Fibroblast of gingiva (primary cell): ENCODE data around the gene BTN3A1.
"Not testable (repeated sequence)": the region's sequence is repeated elsewhere in the genome, so short reads cannot be mapped to it uniquely, and the experiment has no call there.

Source experiments
- DNase-seq: peaks from one replicate; pipeline ENCODE4 v3.0.0-alpha.2; 2011; ENCODE audit warnings: low read depth

The BTN3A1 gene

DNA sequence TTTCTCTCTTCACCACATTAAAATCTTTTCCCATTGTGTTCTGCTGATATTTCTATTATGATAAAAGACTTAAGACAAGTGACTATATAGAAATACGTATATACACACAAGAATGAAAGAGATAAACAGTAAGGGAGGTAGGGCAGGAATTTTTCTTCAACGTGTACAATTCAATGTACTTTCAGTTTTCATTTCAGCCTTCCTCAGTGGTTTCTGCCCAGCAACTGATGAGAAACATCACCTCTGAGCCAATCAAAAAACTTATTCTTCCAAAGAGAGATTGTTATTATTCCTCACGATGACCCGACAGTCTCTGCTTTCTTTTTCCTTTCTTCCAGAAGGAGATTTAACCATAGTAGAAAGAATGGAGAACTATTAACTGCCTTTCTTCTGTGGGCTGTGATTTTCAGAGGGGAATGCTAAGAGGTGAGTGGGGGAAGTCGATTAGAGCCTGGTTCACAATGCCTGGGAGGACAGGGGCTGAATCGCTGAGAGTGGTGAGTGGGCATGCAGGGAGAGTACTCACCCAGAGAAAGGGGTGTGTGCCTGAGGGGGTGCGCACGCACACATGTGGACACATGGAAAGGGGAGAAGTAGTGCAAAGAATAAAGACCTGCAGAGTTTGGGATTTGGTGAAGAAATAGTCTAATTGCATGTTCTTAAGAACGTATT, at the start of gene BTN3A1:
Gene BTN3A1, plus strand, starts transcription at position 289 of the 672 bp plus-strand sequence. CDS start 3,289 bp downstream, outside the sequence.
- peak; percentile 61 for DNase-seq

GRCh38 chr6:26352315-26352714, 49.8 kb upstream of the BTN3A1 start:
- DNase-seq = no peak

DNA sequence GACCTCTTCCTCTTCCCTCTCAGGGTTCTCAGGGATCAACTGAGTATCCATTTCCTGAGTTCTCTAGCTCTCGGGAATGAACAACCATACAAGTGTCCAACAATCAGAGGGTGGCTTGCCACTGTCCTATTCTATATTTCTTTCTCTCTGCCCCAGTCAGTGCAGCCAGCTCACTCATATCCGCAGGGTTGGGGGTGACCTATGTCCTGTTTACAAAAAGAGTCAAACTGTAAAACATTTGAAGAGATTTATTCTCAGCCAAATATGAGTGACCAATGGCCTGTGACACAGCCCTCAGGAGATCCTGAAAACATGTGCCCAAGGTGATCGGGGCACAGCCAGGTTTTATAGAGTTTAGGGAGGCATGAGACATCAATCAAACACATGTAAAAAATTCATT, 47.9 kb upstream of the BTN3A1 start:
- DNase-seq = no peak

- DNase-seq = no peak
Observed at GRCh38 chr6:26355366-26355765, 46.7 kb upstream of the BTN3A1 start.

GRCh38 chr6:26357543-26357942, 44.5 kb upstream of the BTN3A1 start:
- not testable (repeated sequence) for DNase-seq

DNA sequence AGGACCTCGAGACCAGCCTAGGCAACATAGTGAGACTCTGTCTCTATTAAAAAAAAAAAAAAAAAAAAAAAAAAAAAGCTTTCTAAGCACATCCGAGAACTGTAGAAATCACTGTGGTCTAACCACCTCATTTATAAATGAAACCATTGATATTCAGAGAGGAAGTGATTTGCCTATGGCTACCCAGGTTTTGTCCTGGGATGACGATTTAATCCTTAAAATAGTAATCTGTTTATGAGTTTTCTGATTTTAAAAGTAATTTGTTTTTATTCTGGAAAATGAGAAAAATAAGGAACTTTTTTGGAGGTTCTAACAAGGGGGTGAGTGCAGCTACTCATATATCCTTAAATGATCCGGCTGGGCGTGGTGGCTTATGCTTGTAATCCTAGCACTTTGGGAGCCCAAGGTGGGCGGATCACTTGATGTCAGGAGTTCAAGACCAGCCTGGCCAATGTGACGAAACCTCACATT, 43.5 kb upstream of the BTN3A1 start:
- DNase-seq = no peak

GRCh38 chr6:26359765-26360164, 42.3 kb upstream of the BTN3A1 start:
- DNase-seq = no peak

- DNase-seq = no peak
Observed at GRCh38 chr6:26360451-26361416, 41.3 kb upstream of the BTN3A1 start.

DNA sequence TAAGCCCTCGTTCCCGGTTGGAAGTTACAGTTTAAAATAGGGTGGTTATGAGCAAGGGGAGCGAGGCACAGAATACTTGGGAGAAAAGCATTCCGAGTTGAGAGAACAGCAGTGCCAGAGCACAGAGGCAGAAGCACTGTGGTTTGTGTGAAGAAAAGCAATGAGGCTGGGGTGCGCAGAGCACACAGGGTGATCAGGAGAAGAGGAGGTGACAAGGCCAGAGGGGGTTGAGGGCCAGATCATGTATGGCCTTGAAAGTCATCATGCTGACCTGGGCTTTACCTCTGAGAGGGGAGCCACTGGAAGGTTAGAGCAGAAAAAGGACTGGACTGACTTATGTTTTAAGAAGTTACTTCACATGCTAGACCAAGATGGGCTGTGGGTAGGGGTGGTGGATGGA, 40.5 kb upstream of the BTN3A1 start:
- no peak for DNase-seq

GRCh38 chr6:26362093-26362835, 39.8 kb upstream of the BTN3A1 start:
- no peak for DNase-seq

GRCh38 chr6:26362836-26363220, 39.2 kb upstream of the BTN3A1 start:
- no peak for DNase-seq

- DNase-seq = no peak
Observed at GRCh38 chr6:26363882-26364701, 38.0 kb upstream of the BTN3A1 start.

DNA sequence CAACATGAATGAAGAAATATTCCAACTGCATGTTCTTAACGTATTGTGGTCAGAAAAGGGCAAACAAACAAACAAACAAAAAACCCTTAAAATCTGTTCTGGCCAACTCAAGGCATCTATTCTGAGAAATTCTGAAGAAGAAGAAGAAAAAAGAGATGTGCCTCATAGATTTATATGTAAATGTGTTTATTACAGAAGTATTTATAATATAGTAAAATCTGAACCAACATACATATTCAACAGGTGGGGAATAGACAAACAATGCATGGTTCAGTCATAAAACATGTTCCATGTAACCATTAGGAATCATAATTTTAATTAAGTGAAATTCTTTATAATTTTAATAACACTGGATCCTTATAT, 36.5 kb upstream of the BTN3A1 start:
- no peak for DNase-seq

GRCh38 chr6:26366504-26366903, 35.6 kb upstream of the BTN3A1 start:
- DNase-seq = no peak

DNA sequence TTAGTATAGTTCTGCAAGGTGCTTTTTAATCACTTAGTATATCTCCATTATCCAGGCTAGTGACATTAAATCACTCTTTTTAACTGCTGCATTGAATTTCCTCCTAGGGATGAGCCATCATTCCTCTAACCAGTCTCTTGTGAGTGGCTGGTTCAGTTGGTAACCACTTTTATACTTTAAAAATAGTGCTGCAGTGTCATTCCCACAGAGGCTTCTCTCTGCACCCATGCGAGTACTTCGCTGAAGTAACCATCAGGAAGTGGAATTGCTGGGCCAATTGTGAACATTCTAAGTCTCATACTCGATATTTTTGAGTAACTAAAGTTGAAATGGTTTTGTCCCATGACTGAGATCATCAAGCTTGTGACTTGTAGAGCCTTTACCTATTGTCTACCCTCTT, 35.0 kb upstream of the BTN3A1 start:
- DNase-seq = no peak

GRCh38 chr6:26371813-26372212, 30.3 kb upstream of the BTN3A1 start:
- not testable (repeated sequence) for DNase-seq

GRCh38 chr6:26372308-26373144, 29.5 kb upstream of the BTN3A1 start:
- DNase-seq = no peak

DNA sequence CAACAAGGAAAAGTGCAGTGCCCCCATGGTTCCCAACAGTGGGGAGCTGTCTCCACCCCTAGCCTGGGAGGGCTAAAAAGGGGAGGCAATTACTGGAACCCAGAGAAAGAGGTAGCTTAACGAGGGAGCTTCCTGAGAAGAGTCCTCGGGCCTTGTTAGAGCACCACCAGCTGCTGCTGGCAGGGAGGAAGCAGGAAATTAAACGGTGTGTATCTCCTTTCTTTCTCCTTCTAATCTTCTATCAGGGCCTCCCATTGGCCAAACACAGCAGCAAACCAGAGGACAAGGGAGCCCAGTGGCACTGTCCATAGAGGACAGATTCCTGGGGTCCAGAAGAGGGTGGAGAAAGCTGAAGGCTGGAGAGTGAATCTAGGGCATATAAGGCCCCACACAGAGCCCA, 26.8 kb upstream of the BTN3A1 start:
- no peak for DNase-seq

GRCh38 chr6:26377719-26378118, 24.4 kb upstream of the BTN3A1 start:
- DNase-seq = no peak

GRCh38 chr6:26378143-26378542, 23.9 kb upstream of the BTN3A1 start:
- DNase-seq = not testable (repeated sequence)

- no peak for DNase-seq
Observed at GRCh38 chr6:26379292-26379691, 22.8 kb upstream of the BTN3A1 start.
